Activated T-helper 9 cell treated with anti-CD3 and anti-CD28 coated beads, Interleukin-2, amount 50 U/mL, for 16 hours (primary cell): Measurements from ENCODE around the gene PKNOX2.

Experiments
- DNase-seq: peaks from one replicate; pipeline ENCODE4 v3.0.0-alpha.2; 2020; ENCODE audit warnings: low read depth

The PKNOX2 gene

GRCh38 chr11:125284245-125284850 lies 119.8 kb downstream of the PKNOX2 start:
- no peak for DNase-seq

GRCh38 chr11:125285844-125286243 lies 121.3 kb downstream of the PKNOX2 start:
- DNase-seq: no peak

- no peak for DNase-seq
Observed at GRCh38 chr11:125286486-125286885, 121.9 kb downstream of the PKNOX2 start.

- DNase-seq: no peak
Observed at GRCh38 chr11:125287491-125288210, 123.1 kb downstream of the PKNOX2 start.

- no peak for DNase-seq
Observed at GRCh38 chr11:125289419-125290098, 125.0 kb downstream of the PKNOX2 start.

- DNase-seq: no peak
Observed at GRCh38 chr11:125290263-125290662, 125.7 kb downstream of the PKNOX2 start.

GRCh38 chr11:125292100-125292499 lies 127.5 kb downstream of the PKNOX2 start:
- DNase-seq: no peak

- DNase-seq: no peak
Observed at GRCh38 chr11:125293596-125293995, 129.0 kb downstream of the PKNOX2 start.

- DNase-seq: no peak
Observed at GRCh38 chr11:125295931-125296330, 131.4 kb downstream of the PKNOX2 start.

- no peak for DNase-seq
Observed at GRCh38 chr11:125297346-125297915, 132.9 kb downstream of the PKNOX2 start.

- DNase-seq: no peak
Observed at GRCh38 chr11:125299061-125299615, 134.6 kb downstream of the PKNOX2 start.

GRCh38 chr11:125299821-125300220 lies 135.3 kb downstream of the PKNOX2 start:
- no peak for DNase-seq

GRCh38 chr11:125300791-125301218 lies 136.3 kb downstream of the PKNOX2 start:
- no peak for DNase-seq

- DNase-seq: no peak
Observed at GRCh38 chr11:125301346-125301745, 136.8 kb downstream of the PKNOX2 start.

- no peak for DNase-seq
Observed at GRCh38 chr11:125303186-125303585, 138.6 kb downstream of the PKNOX2 start.

- DNase-seq: no peak
Observed at GRCh38 chr11:125303694-125304093, 139.1 kb downstream of the PKNOX2 start.

- no peak for DNase-seq
Observed at GRCh38 chr11:125304136-125304535, 139.6 kb downstream of the PKNOX2 start.

- no peak for DNase-seq
Observed at GRCh38 chr11:125304876-125305275, 140.3 kb downstream of the PKNOX2 start.

- no peak for DNase-seq
Observed at GRCh38 chr11:125305345-125305744, 140.8 kb downstream of the PKNOX2 start.

- no peak for DNase-seq
Observed at GRCh38 chr11:125306476-125306875, 141.9 kb downstream of the PKNOX2 start.

- DNase-seq: no peak
Observed at GRCh38 chr11:125308246-125308645, 143.7 kb downstream of the PKNOX2 start.

- no peak for DNase-seq
Observed at GRCh38 chr11:125312391-125312790, 147.8 kb downstream of the PKNOX2 start.

- no peak for DNase-seq
Observed at GRCh38 chr11:125312812-125313211, 148.3 kb downstream of the PKNOX2 start.
